GM23338 (cell line): ENCODE results near the gene ZNF366.

Experiments used
- CTCF ChIP-seq, 2 experiments: fragments of 200-600 bp in 1 of 2; sonication (generic) in 1 of 2; conservative IDR thresholded peaks; 2 replicates each; pipeline versions ENCODE4 v1.5.1 to v1.6.1; 2016 to 2017; ENCODE audit warnings: antibody characterized with exemption in 2 of 2, low read depth in 2 of 2, mild to moderate bottlenecking in 2 of 2, moderate library complexity in 1 of 2
- EZH2 ChIP-seq: fragments of 200-600 bp; sonication (generic); IDR thresholded peaks from one replicate; pipeline ENCODE4 v1.8.0; 2017; ENCODE audit warnings: antibody characterized with exemption, mild to moderate bottlenecking, low read depth; ENCODE audit not compliant: unreplicated experiment
- EZH2phosphoT487 ChIP-seq: fragments of 200-600 bp; sonication (generic); IDR thresholded peaks from one replicate; pipeline ENCODE4 v1.8.1; 2018; ENCODE audit warnings: antibody characterized with exemption; ENCODE audit not compliant: unreplicated experiment
- NANOG ChIP-seq: IDR thresholded peaks from 2 replicates; pipeline ENCODE4 v1.6.1; 2016; ENCODE audit warnings: antibody characterized with exemption, borderline replicate concordance
- POLR2AphosphoS5 ChIP-seq: IDR thresholded peaks from 2 replicates; pipeline ENCODE4 v1.6.1; 2016; ENCODE audit warnings: antibody characterized with exemption, low read depth
- REST ChIP-seq: IDR thresholded peaks from one replicate; pipeline ENCODE4 v1.6.1; 2018; ENCODE audit warnings: antibody characterized with exemption; ENCODE audit not compliant: unreplicated experiment

- TF ChIP-seq POLR2AphosphoS5 (no peak), CTCF (conservative IDR thresholded peaks at IDR 0.05; ENCODE audit: low read depth in 2 of 2) (no peak), REST (no peak), EZH2 (no peak), NANOG (no peak), EZH2phosphoT487 (no peak)
Observed at GRCh38 chr5:72488756-72489155, 18.5 kb downstream of the ZNF366 start.
